H9 (cell line): ENCODE measurements around the gene KANK4. TPM values are rescaled to one million over a fixed set of nuclear protein-coding genes. Genes with fewer than 3 reads are reported as not detected.

Experiments used
- DNase-seq: peaks from one replicate; pipeline ENCODE4 v3.0.0-alpha.2; 2017
- H2AFZ ChIP-seq: one replicate; pipeline ENCODE4 v1.6.1; 2013; ENCODE audit warnings: mild to moderate bottlenecking, low read length, control low read depth, moderate library complexity
- H2AK5ac ChIP-seq: 2 replicates; pipeline ENCODE4 v1.6.1; 2013; ENCODE audit warnings: low read length, control low read depth, mixed read lengths; ENCODE audit not compliant: insufficient read length
- H2BK120ac ChIP-seq: one replicate; pipeline ENCODE4 v1.6.1; 2013; ENCODE audit warnings: low read depth, mild to moderate bottlenecking, low read length, control low read depth, inconsistent platforms; ENCODE audit not compliant: poor library complexity, severe bottlenecking
- H2BK12ac ChIP-seq: 2 replicates; pipeline ENCODE4 v1.6.1; 2013; ENCODE audit warnings: low read length, control low read depth, mixed read lengths, low read depth; ENCODE audit not compliant: insufficient read length
- H2BK15ac ChIP-seq: 2 replicates; pipeline ENCODE4 v1.6.1; 2013; ENCODE audit warnings: low read depth, low read length, control low read depth
- H2BK20ac ChIP-seq: one replicate; pipeline ENCODE4 v1.6.1; 2013; ENCODE audit warnings: low read depth, mild to moderate bottlenecking, low read length, control low read depth, inconsistent platforms; ENCODE audit not compliant: poor library complexity, severe bottlenecking
- H2BK5ac ChIP-seq: 2 replicates; pipeline ENCODE4 v1.6.1; 2013; ENCODE audit warnings: low read length, control low read depth, mixed read lengths; ENCODE audit not compliant: insufficient read length
- H3K14ac ChIP-seq: 2 replicates; pipeline ENCODE4 v1.6.1; 2013; ENCODE audit warnings: low read length, control low read depth; ENCODE audit not compliant: insufficient read depth
- H3K18ac ChIP-seq: 2 replicates; pipeline ENCODE4 v1.6.1; 2013; ENCODE audit warnings: low read depth, mild to moderate bottlenecking, mixed read lengths, low read length, control low read depth; ENCODE audit not compliant: insufficient read length
- H3K23ac ChIP-seq: 2 replicates; pipeline ENCODE4 v1.6.1; 2013; ENCODE audit warnings: low read length, control low read depth, mixed read lengths, low read depth; ENCODE audit not compliant: insufficient read length
- H3K23me2 ChIP-seq: 2 replicates; pipeline ENCODE4 v1.6.1; 2013; ENCODE audit warnings: low read depth, mild to moderate bottlenecking, mixed read lengths, low read length, control low read depth; ENCODE audit not compliant: insufficient read length, poor library complexity, severe bottlenecking
- H3K27ac ChIP-seq: 2 replicates; pipeline ENCODE4 v1.5.1; 2013; ENCODE audit warnings: low read length, control low read depth, mixed read lengths, low read depth; ENCODE audit not compliant: insufficient read length
- H3K27me3 ChIP-seq: 2 replicates; pipeline ENCODE4 v1.6.1; 2013; ENCODE audit warnings: low read length, control low read depth, inconsistent platforms; ENCODE audit not compliant: insufficient read depth
- H3K4ac ChIP-seq: 2 replicates; pipeline ENCODE4 v1.6.1; 2013; ENCODE audit warnings: low read depth, mild to moderate bottlenecking, control low read depth, inconsistent platforms, low read length, moderate library complexity
- H3K4me1 ChIP-seq: 2 replicates; pipeline ENCODE4 v1.6.1; 2013; ENCODE audit warnings: low read length, control low read depth, inconsistent platforms; ENCODE audit not compliant: insufficient read depth
- H3K4me2 ChIP-seq: 2 replicates; pipeline ENCODE4 v1.6.1; 2013; ENCODE audit warnings: low read length, control low read depth, mixed read lengths; ENCODE audit not compliant: insufficient read length, insufficient read depth
- H3K56ac ChIP-seq: 2 replicates; pipeline ENCODE4 v1.6.1; 2013; ENCODE audit warnings: low read depth, mild to moderate bottlenecking, mixed read lengths, low read length, control low read depth; ENCODE audit not compliant: insufficient read length
- H3K79me1 ChIP-seq: 2 replicates; pipeline ENCODE4 v1.6.1; 2013; ENCODE audit warnings: low read depth, mild to moderate bottlenecking, moderate library complexity, low read length, control low read depth, inconsistent platforms; ENCODE audit not compliant: insufficient read depth, poor library complexity, severe bottlenecking
- H3K79me2 ChIP-seq: 2 replicates; pipeline ENCODE4 v1.6.1; 2013; ENCODE audit warnings: low read length, control low read depth, inconsistent platforms; ENCODE audit not compliant: insufficient read depth
- H3K9ac ChIP-seq: 2 replicates; pipeline ENCODE4 v1.6.1; 2013; ENCODE audit warnings: low read length, control low read depth, mixed read lengths; ENCODE audit not compliant: insufficient read length; ENCODE audit errors: extremely low read depth
- H3K9me3 ChIP-seq: one replicate; pipeline ENCODE4 v1.6.1; 2013; ENCODE audit warnings: low read depth, low read length, inconsistent platforms; ENCODE audit not compliant: control insufficient read depth
- H3T11ph ChIP-seq: one replicate; pipeline ENCODE4 v1.6.1; 2013; ENCODE audit warnings: mild to moderate bottlenecking, low read length, control low read depth, inconsistent platforms
- H4K20me1 ChIP-seq: one replicate; pipeline ENCODE4 v1.6.1; 2013; ENCODE audit not compliant: control insufficient read depth, insufficient read length, insufficient read depth
- H4K5ac ChIP-seq: 2 replicates; pipeline ENCODE4 v1.6.1; 2013; ENCODE audit warnings: low read depth, mild to moderate bottlenecking, mixed read lengths, low read length, control low read depth; ENCODE audit not compliant: insufficient read length
- H4K8ac ChIP-seq: replicated peaks from 2 replicates; pipeline ENCODE4 v1.6.1; 2013; ENCODE audit warnings: low read length, control low read depth, mixed read lengths, low read depth; ENCODE audit not compliant: insufficient read length
- H4K91ac ChIP-seq: 2 replicates; pipeline ENCODE4 v1.6.1; 2013; ENCODE audit warnings: low read depth, mild to moderate bottlenecking, moderate library complexity, mixed read lengths, low read length, control low read depth; ENCODE audit not compliant: insufficient read length
- H3K27ac Mint-ChIP-seq, 3 experiments: 2 replicates in 2 of 3; 3 replicates in 1 of 3; pipeline ENCODE4 v1.8.0; 2020 to 2021; ENCODE audit warnings: mixed read lengths in 3 of 3, mild to moderate bottlenecking in 1 of 3, moderate library complexity in 1 of 3
- H3K27me3 Mint-ChIP-seq: 2 replicates; pipeline ENCODE4 v1.8.0; 2021; ENCODE audit warnings: low read depth, mild to moderate bottlenecking, moderate library complexity, mixed read lengths
- H3K36me3 Mint-ChIP-seq, 3 experiments: 2 replicates in 2 of 3; 3 replicates in 1 of 3; pipeline ENCODE4 v1.8.0; 2020 to 2021; ENCODE audit warnings: low read depth in 3 of 3, mixed read lengths in 3 of 3; ENCODE audit not compliant: insufficient read depth in 1 of 3
- H3K4me1 Mint-ChIP-seq, 2 experiments: 2 replicates each; pipeline ENCODE4 v1.8.0; 2020; ENCODE audit warnings: mixed read lengths in 2 of 2
- H3K4me3 Mint-ChIP-seq, 2 experiments: 2 replicates in 1 of 2; 3 replicates in 1 of 2; pipeline ENCODE4 v1.8.0; 2020 to 2021; ENCODE audit warnings: mild to moderate bottlenecking in 2 of 2, mixed read lengths in 2 of 2, moderate library complexity in 1 of 2
- H3K9me3 Mint-ChIP-seq, 2 experiments: 2 replicates in 1 of 2; 3 replicates in 1 of 2; pipeline ENCODE4 v1.8.0; 2020; ENCODE audit warnings: mild to moderate bottlenecking in 2 of 2, mixed read lengths in 2 of 2, moderate library complexity in 1 of 2
- WGBS: extraction: QIAGEN DNeasy Blood & Tissue Kit; methylation state at CpG from one replicate; pipeline ENCODE4 v1.1.7; 2013; ENCODE audit warnings: missing lambda C conversion rate, low lambda C conversion rate, mixed read lengths; ENCODE audit not compliant: insufficient read length; ENCODE audit errors: extremely low coverage; 5-methylcytosine and 5-hydroxymethylcytosine counted together
- total RNA-seq: library from RNA; stranded (reverse); gene quantifications from 2 replicates; pipeline ENCODE4 v1.2.1, GENCODE V29; 2021
- TF ChIP-seq, protein P1 (sequence below): fragments of 200-600 bp; sonication (generic); conservative IDR thresholded peaks from 3 replicates; pipeline ENCODE4 v1.8.0; 2021; ENCODE audit warnings: antibody characterized with exemption, mild to moderate bottlenecking

Gene KANK4
- total RNA-seq, 1 experiment from 2014 or later: 0.15 TPM

- Histone ChIP-seq H4K20me1 (no peaks in the 10 kb centered on the region), H2BK20ac (no peak overlapping the region), H3K4ac (no peak overlapping the region), H3K79me2 (no peaks in the 10 kb centered on the region), H2BK12ac (no peak overlapping the region), H2BK15ac (no peak overlapping the region), H3K4me1 (no peaks in the 10 kb centered on the region; the same call in 1 of the 2 replicates), H3K23ac (no peak overlapping the region), H3K23me2 (no peaks in the 10 kb centered on the region), H2AK5ac (no peak overlapping the region), H3K9me3 (no peaks in the 10 kb centered on the region), H2AFZ (no peak overlapping the region), H4K91ac (no peak overlapping the region), H3K9ac (no peak overlapping the region), H4K8ac (no peak overlapping the region), H3T11ph (no peak overlapping the region), H2BK120ac (no peak overlapping the region), H3K27ac (no peak overlapping the region), H3K27me3 (no peaks in the 10 kb centered on the region; the same call in 1 of the 2 replicates), H4K5ac (no peak overlapping the region), H3K4me2 (no peak overlapping the region), H3K14ac (no peak overlapping the region), H3K18ac (no peak overlapping the region), H2BK5ac (no peak overlapping the region), H3K79me1 (no peaks in the 10 kb centered on the region), H3K56ac (no peak overlapping the region)
- 100% methylated on average over 1 of the region's 3 CpGs for WGBS
- Mint-ChIP-seq H3K36me3 (no peaks in the 10 kb centered on the region), H3K27ac (no peak overlapping the region; a peak in 1 of 7 replicates), H3K4me1 (peaks cover 11 to 22% of the 10 kb centered on the region in 2 experiments), H3K4me3 (no peak overlapping the region), H3K9me3 (no peaks in the 10 kb centered on the region), H3K27me3 (peaks cover 10% of the 10 kb centered on the region)
- DNase-seq: no peak
- TF ChIP-seq, protein P1, sequence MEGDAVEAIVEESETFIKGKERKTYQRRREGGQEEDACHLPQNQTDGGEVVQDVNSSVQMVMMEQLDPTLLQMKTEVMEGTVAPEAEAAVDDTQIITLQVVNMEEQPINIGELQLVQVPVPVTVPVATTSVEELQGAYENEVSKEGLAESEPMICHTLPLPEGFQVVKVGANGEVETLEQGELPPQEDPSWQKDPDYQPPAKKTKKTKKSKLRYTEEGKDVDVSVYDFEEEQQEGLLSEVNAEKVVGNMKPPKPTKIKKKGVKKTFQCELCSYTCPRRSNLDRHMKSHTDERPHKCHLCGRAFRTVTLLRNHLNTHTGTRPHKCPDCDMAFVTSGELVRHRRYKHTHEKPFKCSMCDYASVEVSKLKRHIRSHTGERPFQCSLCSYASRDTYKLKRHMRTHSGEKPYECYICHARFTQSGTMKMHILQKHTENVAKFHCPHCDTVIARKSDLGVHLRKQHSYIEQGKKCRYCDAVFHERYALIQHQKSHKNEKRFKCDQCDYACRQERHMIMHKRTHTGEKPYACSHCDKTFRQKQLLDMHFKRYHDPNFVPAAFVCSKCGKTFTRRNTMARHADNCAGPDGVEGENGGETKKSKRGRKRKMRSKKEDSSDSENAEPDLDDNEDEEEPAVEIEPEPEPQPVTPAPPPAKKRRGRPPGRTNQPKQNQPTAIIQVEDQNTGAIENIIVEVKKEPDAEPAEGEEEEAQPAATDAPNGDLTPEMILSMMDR: no peak
These were observed 21.9 kb upstream of the KANK4 start for GRCh38 chr1:62341089-62341488.
